Neural progenitor cell (in vitro differentiated cells): ENCODE results near the gene KDELR1. TPM values are rescaled to one million over a fixed set of nuclear protein-coding genes. Genes with fewer than 3 reads are reported as not detected.

Experiments used
- DNase-seq: peaks from one replicate; pipeline ENCODE4 v3.0.0-alpha.2; 2016; ENCODE audit warnings: low spot score
- H2AFZ ChIP-seq: fragments of 200-600 bp; sonication (generic); replicated peaks from 2 replicates; pipeline ENCODE4 v1.6.1; 2016; ENCODE audit warnings: antibody characterized with exemption
- H3F3A ChIP-seq: fragments of 200-600 bp; sonication (generic); 2 replicates; pipeline ENCODE4 v1.6.1; 2016; ENCODE audit warnings: antibody characterized with exemption, low read depth
- H3K27ac ChIP-seq: fragments of 200-600 bp; sonication (generic); 2 replicates; pipeline ENCODE4 v1.5.1; 2016; ENCODE audit warnings: mild to moderate bottlenecking
- H3K27me3 ChIP-seq: fragments of 200-600 bp; sonication (generic); 2 replicates; pipeline ENCODE4 v1.6.1; 2016; ENCODE audit warnings: mild to moderate bottlenecking, moderate library complexity
- H3K36me3 ChIP-seq: fragments of 200-600 bp; sonication (generic); 2 replicates; pipeline ENCODE4 v1.5.1; 2016
- H3K4me1 ChIP-seq: fragments of 200-600 bp; sonication (generic); 2 replicates; pipeline ENCODE4 v1.6.1; 2016; ENCODE audit warnings: mixed run types
- H3K4me2 ChIP-seq: fragments of 200-600 bp; sonication (generic); 2 replicates; pipeline ENCODE4 v1.6.1; 2016
- H3K4me3 ChIP-seq: fragments of 200-600 bp; sonication (generic); 2 replicates; pipeline ENCODE4 v1.5.1; 2016
- H3K79me2 ChIP-seq: fragments of 200-600 bp; sonication (generic); 2 replicates; pipeline ENCODE4 v1.6.1; 2016; ENCODE audit warnings: low read depth
- H3K9ac ChIP-seq: fragments of 200-600 bp; sonication (generic); 2 replicates; pipeline ENCODE4 v1.6.1; 2016
- H3K9me3 ChIP-seq: fragments of 200-600 bp; sonication (generic); 2 replicates; pipeline ENCODE4 v1.5.1; 2016; ENCODE audit warnings: low read depth
- H4K20me1 ChIP-seq: fragments of 200-600 bp; sonication (generic); 2 replicates; pipeline ENCODE4 v1.6.1; 2016; ENCODE audit warnings: low read depth
- H3K27ac Mint-ChIP-seq: 3 replicates; pipeline ENCODE4 v1.8.0; 2021; ENCODE audit warnings: mixed read lengths
- H3K27me3 Mint-ChIP-seq: 2 replicates; pipeline ENCODE4 v1.8.0; 2022; ENCODE audit warnings: low read depth, mild to moderate bottlenecking, inconsistent platforms, moderate library complexity, mixed read lengths; ENCODE audit not compliant: insufficient read depth
- H3K36me3 Mint-ChIP-seq: 3 replicates; pipeline ENCODE4 v1.8.0; 2021; ENCODE audit warnings: mixed read lengths
- H3K4me1 Mint-ChIP-seq: 3 replicates; pipeline ENCODE4 v1.8.0; 2021; ENCODE audit warnings: mixed read lengths
- H3K4me3 Mint-ChIP-seq: 3 replicates; pipeline ENCODE4 v1.8.0; 2021; ENCODE audit warnings: mild to moderate bottlenecking, moderate library complexity, mixed read lengths
- H3K9me3 Mint-ChIP-seq: 3 replicates; pipeline ENCODE4 v1.8.0; 2020; ENCODE audit warnings: mixed read lengths
- CTCF ChIP-seq: fragments of 200-600 bp; sonication (generic); IDR thresholded peaks from 2 replicates; pipeline ENCODE4 v1.5.1; 2017; ENCODE audit warnings: antibody characterized with exemption, mild to moderate bottlenecking
- EZH2 ChIP-seq: fragments of 200-600 bp; sonication (generic); IDR thresholded peaks from 2 replicates; pipeline ENCODE4 v1.6.1; 2017; ENCODE audit warnings: antibody characterized with exemption, mild to moderate bottlenecking, moderate library complexity
- EZH2phosphoT487 ChIP-seq: fragments of 200-600 bp; sonication (generic); IDR thresholded peaks from 2 replicates; pipeline ENCODE4 v1.6.1; 2017; ENCODE audit warnings: antibody characterized with exemption
- total RNA-seq: library from RNA; depleted of rRNA; stranded (reverse); fragments of >200 nt; gene quantifications from 2 replicates; pipeline ENCODE4 v1.2.3, GENCODE V29; 2015; ENCODE audit warnings: low replicate concordance

KDELR1 gene
- total RNA-seq, 1 donor from 2014 or later, result 106 TPM

GRCh38 chr19:48361912-48362311, 29.4 kb downstream of the KDELR1 start:
- TF ChIP-seq EZH2phosphoT487, result no peak
- no peak for TF ChIP-seq EZH2
- no peak for TF ChIP-seq CTCF
- Mint-ChIP-seq H3K4me1 (peaks cover 21% of the 10 kb centered on the region), H3K27ac (no peak overlapping the region), H3K4me3 (no peak overlapping the region), H3K27me3 (peaks cover 15% of the 10 kb centered on the region), H3K9me3 (peaks cover 2% of the 10 kb centered on the region), H3K36me3 (no peaks in the 10 kb centered on the region)
- Histone ChIP-seq H3K9me3 (no peaks in the 10 kb centered on the region), H3K4me2 (no peak overlapping the region), H4K20me1 (no peaks in the 10 kb centered on the region), H3K27ac (no peak overlapping the region), H3K79me2 (no peaks in the 10 kb centered on the region), H2AFZ (no peak overlapping the region), H3K4me3 (no peak overlapping the region), H3F3A (peaks cover 18% of the 10 kb centered on the region), H3K4me1 (peaks cover 4% of the 10 kb centered on the region), H3K9ac (no peak overlapping the region), H3K27me3 (no peaks in the 10 kb centered on the region), H3K36me3 (no peaks in the 10 kb centered on the region)
- DNase-seq, result no peak

GRCh38 chr19:48359123-48359522, 32.2 kb downstream of the KDELR1 start:
- peaks cover 19% of the 10 kb centered on the region for H3K27me3 Mint-ChIP-seq
- H3K4me1 Mint-ChIP-seq, result peaks cover 38% of the 10 kb centered on the region
- TF ChIP-seq EZH2phosphoT487 (no peak), CTCF (no peak), EZH2 (no peak)
- H3K4me2 ChIP-seq, result no peak overlapping the region
- H2AFZ ChIP-seq, result no peak overlapping the region
- H3K27me3 ChIP-seq, result no peaks in the 10 kb centered on the region
- no peaks in the 10 kb centered on the region for H3K9me3 ChIP-seq
- peaks cover 6% of the 10 kb centered on the region for H3K4me1 ChIP-seq
- no peak overlapping the region for H3K4me3 ChIP-seq
- H3K27ac Mint-ChIP-seq, result no peak overlapping the region
- DNase-seq, result no peak
- H3K9ac ChIP-seq, result no peak overlapping the region
- H3F3A ChIP-seq, result peaks cover 11% of the 10 kb centered on the region
- H3K36me3 Mint-ChIP-seq, result no peaks in the 10 kb centered on the region
- no peaks in the 10 kb centered on the region for H4K20me1 ChIP-seq
- H3K4me3 Mint-ChIP-seq, result no peak overlapping the region
- H3K79me2 ChIP-seq, result no peaks in the 10 kb centered on the region
- no peaks in the 10 kb centered on the region for H3K36me3 ChIP-seq
- peaks cover 2% of the 10 kb centered on the region for H3K9me3 Mint-ChIP-seq
- no peak overlapping the region for H3K27ac ChIP-seq

GRCh38 chr19:48355365-48355954, 35.9 kb downstream of the KDELR1 start:
- Histone ChIP-seq H3F3A (peaks cover 4% of the 10 kb centered on the region), H3K36me3 (no peaks in the 10 kb centered on the region), H2AFZ (no peak overlapping the region), H3K4me2 (no peak overlapping the region), H3K79me2 (no peaks in the 10 kb centered on the region), H3K4me3 (no peak overlapping the region), H3K27ac (peak overlapping the region; percentile 14), H4K20me1 (no peaks in the 10 kb centered on the region), H3K27me3 (no peaks in the 10 kb centered on the region), H3K9me3 (no peaks in the 10 kb centered on the region), H3K4me1 (peaks cover 2% of the 10 kb centered on the region), H3K9ac (no peak overlapping the region)
- peak overlapping the region; percentile 62 for H3K4me3 Mint-ChIP-seq
- TF ChIP-seq EZH2phosphoT487 (no peak), EZH2 (no peak), CTCF (no peak)
- DNase-seq, result peak; percentile 24
- no peaks in the 10 kb centered on the region for H3K36me3 Mint-ChIP-seq
- H3K27ac Mint-ChIP-seq, result peak overlapping the region; percentile 98
- peaks cover 36% of the 10 kb centered on the region for H3K4me1 Mint-ChIP-seq
- peaks cover 25% of the 10 kb centered on the region for H3K27me3 Mint-ChIP-seq
- peaks cover 2% of the 10 kb centered on the region for H3K9me3 Mint-ChIP-seq
